HUES48 (cell line): ENCODE measurements around the gene DOCK8.

Source experiments
- H3K27ac ChIP-seq: one replicate; pipeline ENCODE4 v1.7.0; 2013; ENCODE audit warnings: low read depth, low read length, inconsistent platforms
- H3K27me3 ChIP-seq: 2 replicates; pipeline ENCODE4 v1.6.1; 2013; ENCODE audit warnings: mild to moderate bottlenecking, low read length; ENCODE audit not compliant: control insufficient read depth, insufficient read depth
- H3K36me3 ChIP-seq: 2 replicates; pipeline ENCODE4 v1.6.1; 2013; ENCODE audit warnings: low read length; ENCODE audit not compliant: control insufficient read depth, insufficient read depth
- H3K4me1 ChIP-seq: 2 replicates; pipeline ENCODE4 v1.6.1; 2013; ENCODE audit warnings: mild to moderate bottlenecking, low read length; ENCODE audit not compliant: control insufficient read depth, insufficient read depth
- H3K4me3 ChIP-seq: 2 replicates; pipeline ENCODE4 v1.5.1; 2013; ENCODE audit warnings: mild to moderate bottlenecking, low read depth, low read length
- H3K9ac ChIP-seq: 2 replicates; pipeline ENCODE4 v1.6.1; 2013; ENCODE audit warnings: mild to moderate bottlenecking, low read depth, low read length, moderate library complexity
- H3K9me3 ChIP-seq: 2 replicates; pipeline ENCODE4 v1.6.1; 2013; ENCODE audit warnings: low read length; ENCODE audit not compliant: control insufficient read depth, insufficient read depth

Gene DOCK8

DNA sequence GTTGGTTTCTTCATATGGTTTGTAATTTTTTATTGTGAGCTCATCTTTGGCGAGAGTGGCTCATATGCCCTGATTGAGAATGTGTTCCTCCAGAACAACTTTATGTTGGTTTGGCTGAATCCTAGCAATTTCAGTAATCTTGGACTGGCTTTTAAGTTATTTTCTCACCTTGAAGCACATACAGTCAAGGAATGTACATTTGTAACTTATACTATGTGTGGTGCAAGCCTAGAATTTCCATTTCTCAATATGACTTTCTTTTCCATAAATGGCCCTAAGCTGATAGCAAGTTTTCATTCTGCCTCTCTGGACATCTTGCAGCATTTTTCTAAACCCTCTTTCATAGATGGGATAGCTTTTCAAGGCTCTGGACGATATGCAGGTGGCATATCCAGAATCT is 247.5 kb downstream of the DOCK8 start:
- Histone ChIP-seq H3K27me3 (no peaks in the 10 kb centered on the region), H3K4me3 (no peak overlapping the region), H3K9me3 (no peaks in the 10 kb centered on the region), H3K4me1 (no peaks in the 10 kb centered on the region), H3K36me3 (no peaks in the 10 kb centered on the region), H3K9ac (no peak overlapping the region), H3K27ac (no peak overlapping the region)

GRCh38 chr9:462606-463005 is 247.9 kb downstream of the DOCK8 start:
- Histone ChIP-seq H3K27me3 (no peaks in the 10 kb centered on the region), H3K36me3 (no peaks in the 10 kb centered on the region), H3K27ac (no peak overlapping the region), H3K9ac (no peak overlapping the region), H3K4me1 (no peaks in the 10 kb centered on the region), H3K4me3 (no peak overlapping the region), H3K9me3 (no peaks in the 10 kb centered on the region)

DNA sequence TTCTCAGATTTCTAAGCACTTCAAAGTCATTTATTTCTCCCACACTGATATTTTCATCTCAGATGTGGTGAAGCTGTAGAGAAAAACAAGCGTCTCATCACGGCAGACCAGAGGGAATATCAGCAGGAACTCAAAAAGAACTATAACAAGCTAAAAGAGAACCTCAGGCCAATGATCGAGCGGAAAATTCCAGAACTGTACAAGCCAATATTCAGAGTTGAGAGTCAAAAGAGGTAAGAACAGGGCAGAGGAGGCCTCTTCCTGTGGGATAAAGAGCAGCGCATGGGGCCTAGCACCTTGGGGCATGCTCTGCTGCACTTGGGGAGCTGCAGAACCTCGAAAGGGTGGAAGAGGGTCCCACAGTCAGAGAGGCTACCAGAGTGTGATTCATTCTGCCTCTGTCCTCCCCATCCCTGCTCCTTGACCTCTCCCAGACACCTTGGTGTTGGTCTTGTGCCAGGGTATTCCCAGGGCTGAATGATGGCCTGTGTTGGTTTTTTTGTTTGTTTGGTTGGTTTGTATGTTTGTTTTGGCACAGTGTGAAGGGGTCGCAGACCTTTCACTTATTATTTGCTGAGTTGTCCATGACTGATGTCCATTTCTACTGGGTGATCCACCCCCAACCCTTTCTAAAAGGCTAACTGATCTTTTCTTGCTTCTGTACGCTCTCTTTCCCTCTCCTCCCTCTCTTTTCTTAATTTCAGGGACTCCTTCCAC is 248.9 kb downstream of the DOCK8 start:
- Histone ChIP-seq H3K36me3 (no peaks in the 10 kb centered on the region), H3K27ac (no peak overlapping the region), H3K9ac (no peak overlapping the region), H3K4me1 (no peaks in the 10 kb centered on the region), H3K27me3 (no peaks in the 10 kb centered on the region), H3K4me3 (no peak overlapping the region), H3K9me3 (no peaks in the 10 kb centered on the region)

- H3K36me3 ChIP-seq = no peaks in the 10 kb centered on the region
Measured at GRCh38 chr9:466747-467146, 252.1 kb downstream of the DOCK8 start.

DNA sequence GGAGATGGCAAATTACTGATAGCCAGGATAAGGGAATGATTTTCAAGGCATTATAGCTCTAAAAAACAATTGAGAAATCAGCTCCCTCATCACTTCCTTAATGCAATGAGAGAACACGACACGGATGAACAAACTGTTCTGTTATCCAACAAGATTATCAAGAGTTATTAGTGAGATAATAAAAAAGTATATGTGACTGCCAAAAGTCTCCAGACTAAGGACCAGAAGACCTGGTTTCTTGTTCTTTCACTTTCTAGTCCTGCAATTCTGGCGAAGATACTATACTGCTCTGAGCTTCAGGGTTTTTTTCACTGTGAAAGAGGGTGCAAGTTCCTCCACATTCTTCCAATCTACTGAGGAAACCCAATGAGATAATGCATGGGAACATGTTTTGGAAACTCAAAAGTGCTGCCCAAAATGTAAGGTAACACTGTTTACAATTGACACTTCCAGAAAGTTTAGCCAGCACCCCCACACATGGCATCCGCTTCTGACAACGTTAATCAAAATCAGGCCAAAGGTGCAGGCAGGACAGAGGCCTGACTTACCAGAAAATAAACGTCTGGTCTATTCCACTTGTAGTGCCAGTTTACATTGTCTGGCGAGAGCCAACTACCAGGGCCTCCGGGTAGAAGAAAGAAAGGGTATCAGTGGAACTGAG is 254.2 kb downstream of the DOCK8 start:
- no peaks in the 10 kb centered on the region for H3K9me3 ChIP-seq
- H3K9ac ChIP-seq = no peak overlapping the region
- no peak overlapping the region for H3K27ac ChIP-seq
- H3K27me3 ChIP-seq = no peaks in the 10 kb centered on the region
- H3K4me1 ChIP-seq = peaks cover 15% of the 10 kb centered on the region
- H3K4me3 ChIP-seq = peak overlapping the region; percentile 67; the same call in 1 of the 2 replicates
- peaks cover under 1% of the 10 kb centered on the region for H3K36me3 ChIP-seq

More at GRCh38 chr9:466747-467146, 252.1 kb downstream of the DOCK8 start:
- Histone ChIP-seq H3K4me1 (peaks cover 12% of the 10 kb centered on the region; the same call in 1 of the 2 replicates), H3K9me3 (no peaks in the 10 kb centered on the region), H3K27ac (no peak overlapping the region), H3K4me3 (no peak overlapping the region), H3K27me3 (no peaks in the 10 kb centered on the region), H3K9ac (no peak overlapping the region)

DNA sequence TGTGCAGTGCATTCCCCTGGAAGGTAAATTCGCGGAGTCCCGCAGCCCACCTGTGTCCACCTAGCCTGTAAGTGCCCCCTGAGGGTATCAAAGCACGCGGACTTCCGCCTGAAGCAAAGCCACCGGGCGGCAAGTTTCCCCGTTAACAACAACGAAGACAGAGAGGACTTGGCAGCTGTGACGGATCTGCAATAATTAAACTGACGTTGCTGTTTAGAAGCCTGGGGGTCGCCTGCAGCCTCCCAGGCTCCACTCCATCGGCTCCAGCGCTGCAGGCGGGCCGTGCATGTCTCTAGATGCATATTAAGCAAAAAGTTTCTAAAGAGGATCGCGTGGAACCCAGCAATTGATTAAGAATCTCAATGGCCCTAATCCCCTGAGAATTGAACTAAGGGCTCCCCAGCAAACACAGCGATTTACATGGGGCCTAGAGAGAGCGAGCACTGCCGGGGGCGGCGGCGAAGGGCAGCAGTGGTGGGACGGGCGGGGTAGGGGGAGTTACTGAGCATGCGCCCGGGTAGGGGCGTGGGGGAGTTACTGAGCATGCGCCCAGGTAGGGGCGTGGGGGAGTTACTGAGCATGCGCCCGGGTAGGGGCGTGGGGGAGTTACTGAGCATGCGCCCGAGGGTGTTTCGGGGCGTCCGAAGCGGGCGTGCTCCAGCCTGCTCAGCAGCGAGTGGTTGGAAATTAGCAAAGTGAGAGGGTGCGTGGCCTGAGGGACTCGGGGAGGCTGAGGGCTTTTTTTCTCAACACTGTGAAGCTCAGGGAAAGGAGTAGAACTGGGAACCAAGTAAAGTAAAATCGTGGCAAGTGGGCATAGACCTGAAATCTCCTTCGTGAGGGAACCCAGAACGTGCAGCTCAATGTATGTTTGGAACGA is 255.2 kb downstream of the DOCK8 start:
- peaks cover 15% of the 10 kb centered on the region for H3K4me1 ChIP-seq
- H3K36me3 ChIP-seq = peaks cover 11% of the 10 kb centered on the region
- H3K9me3 ChIP-seq = no peaks in the 10 kb centered on the region
- H3K9ac ChIP-seq = peak overlapping the region; percentile 66
- no peaks in the 10 kb centered on the region for H3K27me3 ChIP-seq
- H3K4me3 ChIP-seq = peak overlapping the region; percentile 77
- peak overlapping the region; percentile 87 for H3K27ac ChIP-seq

DNA sequence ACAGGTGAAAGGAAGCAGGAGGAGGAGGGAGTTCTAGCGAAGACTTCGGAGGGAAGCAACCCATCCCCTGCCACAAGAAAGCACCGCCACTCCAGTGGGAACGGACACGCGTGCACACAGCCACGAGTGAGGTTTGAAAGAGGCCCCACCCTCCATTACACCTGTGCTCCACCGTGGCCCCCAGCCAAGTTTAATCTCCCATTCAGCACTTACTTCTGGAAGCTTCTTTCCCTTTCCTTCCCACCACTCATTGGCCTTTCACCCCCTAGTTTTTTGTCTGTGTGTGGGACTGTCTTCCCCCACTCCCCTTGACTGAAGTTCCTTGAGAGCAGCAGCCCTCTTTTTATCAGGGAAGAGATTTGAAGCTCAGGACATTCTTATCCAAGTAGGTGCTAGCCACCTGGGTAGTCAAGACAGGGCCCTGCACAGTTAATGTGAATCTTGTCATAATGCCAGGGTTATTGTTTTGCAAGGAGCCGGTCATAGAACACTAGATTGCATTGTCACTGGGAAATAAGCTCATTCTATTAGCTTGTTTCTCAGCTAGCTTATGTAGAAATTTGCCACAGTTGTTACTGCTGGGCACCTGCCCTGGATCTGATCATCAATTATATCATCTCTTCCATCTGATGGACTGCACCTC is 256.0 kb downstream of the DOCK8 start:
- H3K9ac ChIP-seq = peak overlapping the region; percentile 66
- peaks cover 15% of the 10 kb centered on the region for H3K4me1 ChIP-seq
- no peaks in the 10 kb centered on the region for H3K27me3 ChIP-seq
- no peaks in the 10 kb centered on the region for H3K9me3 ChIP-seq
- H3K4me3 ChIP-seq = peak overlapping the region; percentile 77
- H3K36me3 ChIP-seq = peaks cover 17% of the 10 kb centered on the region
- H3K27ac ChIP-seq = no peak overlapping the region

DNA sequence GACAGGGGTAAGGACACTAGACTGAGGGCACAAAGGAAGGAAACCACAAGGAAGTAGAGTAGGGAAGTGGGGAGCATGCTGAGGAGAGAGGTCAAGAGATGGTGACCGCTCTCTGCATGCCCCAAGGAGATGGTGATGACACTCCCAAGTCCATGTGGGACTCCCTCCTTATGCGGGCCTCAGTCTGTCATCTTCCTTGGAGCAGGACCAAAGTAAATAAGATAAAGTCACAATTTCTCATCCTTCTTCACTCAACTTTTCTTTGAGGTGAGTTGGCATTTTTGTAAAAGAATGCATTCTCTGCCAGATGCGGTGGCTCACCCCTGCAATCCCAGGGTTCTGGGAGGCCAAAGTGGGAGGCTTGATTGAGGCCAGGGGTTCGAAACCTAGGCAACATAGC is 256.7 kb downstream of the DOCK8 start:
- H3K4me1 ChIP-seq = peaks cover 15% of the 10 kb centered on the region
- H3K9ac ChIP-seq = no peak overlapping the region
- no peaks in the 10 kb centered on the region for H3K9me3 ChIP-seq
- H3K27ac ChIP-seq = no peak overlapping the region
- peaks cover 17% of the 10 kb centered on the region for H3K36me3 ChIP-seq
- no peak overlapping the region for H3K4me3 ChIP-seq
- no peaks in the 10 kb centered on the region for H3K27me3 ChIP-seq

GRCh38 chr9:472479-473075 is 257.9 kb downstream of the DOCK8 start:
- no peaks in the 10 kb centered on the region for H3K9me3 ChIP-seq
- H3K4me3 ChIP-seq = no peak overlapping the region
- no peaks in the 10 kb centered on the region for H3K27me3 ChIP-seq
- H3K9ac ChIP-seq = no peak overlapping the region
- H3K36me3 ChIP-seq = peaks cover 17% of the 10 kb centered on the region
- peaks cover 19% of the 10 kb centered on the region for H3K4me1 ChIP-seq
- H3K27ac ChIP-seq = no peak overlapping the region

DNA sequence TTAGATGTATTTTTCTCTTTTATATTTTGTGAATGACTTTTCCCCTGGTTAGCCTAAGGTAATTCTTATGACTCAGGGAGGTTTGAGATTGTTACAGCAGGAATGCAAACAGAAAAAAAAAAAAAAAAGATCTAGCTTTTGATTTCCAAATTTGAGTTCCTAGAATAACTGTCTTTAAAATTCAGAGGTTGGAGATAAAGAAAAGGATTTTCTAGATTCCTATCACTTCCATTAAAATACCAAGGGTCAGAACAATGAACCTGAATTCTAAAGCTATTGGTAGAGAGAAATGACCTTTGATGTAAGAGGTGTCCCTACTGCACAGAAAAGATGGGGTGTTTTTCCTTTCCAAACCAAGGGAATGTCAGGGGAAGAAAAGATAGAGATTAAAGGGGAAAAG is 262.5 kb downstream of the DOCK8 start:
- H3K27ac ChIP-seq = no peak overlapping the region

More for the DNA sequence above, 262.5 kb downstream of the DOCK8 start:
- no peaks in the 10 kb centered on the region for H3K27me3 ChIP-seq
- peaks cover 9% of the 10 kb centered on the region; the same call in 1 of the 2 replicates for H3K4me1 ChIP-seq
- H3K4me3 ChIP-seq = no peak overlapping the region
- no peak overlapping the region for H3K9ac ChIP-seq
- H3K9me3 ChIP-seq = no peaks in the 10 kb centered on the region
- peaks cover 17% of the 10 kb centered on the region for H3K36me3 ChIP-seq
